Stimulated activated CD4-positive, alpha-beta T cell treated with anti-CD3 and anti-CD28 coated beads, Interleukin-15, amount 100 ng/mL, for 1 hour (primary cell): Measurements from ENCODE around the gene FUT7.

ENCODE experiments used
- DNase-seq, 2 donors: peaks; one replicate each; pipeline ENCODE4 v3.0.0-alpha.2; 2020; ENCODE audit warnings: low read depth in 1 of 2, low spot score in 1 of 2

The FUT7 gene

DNA sequence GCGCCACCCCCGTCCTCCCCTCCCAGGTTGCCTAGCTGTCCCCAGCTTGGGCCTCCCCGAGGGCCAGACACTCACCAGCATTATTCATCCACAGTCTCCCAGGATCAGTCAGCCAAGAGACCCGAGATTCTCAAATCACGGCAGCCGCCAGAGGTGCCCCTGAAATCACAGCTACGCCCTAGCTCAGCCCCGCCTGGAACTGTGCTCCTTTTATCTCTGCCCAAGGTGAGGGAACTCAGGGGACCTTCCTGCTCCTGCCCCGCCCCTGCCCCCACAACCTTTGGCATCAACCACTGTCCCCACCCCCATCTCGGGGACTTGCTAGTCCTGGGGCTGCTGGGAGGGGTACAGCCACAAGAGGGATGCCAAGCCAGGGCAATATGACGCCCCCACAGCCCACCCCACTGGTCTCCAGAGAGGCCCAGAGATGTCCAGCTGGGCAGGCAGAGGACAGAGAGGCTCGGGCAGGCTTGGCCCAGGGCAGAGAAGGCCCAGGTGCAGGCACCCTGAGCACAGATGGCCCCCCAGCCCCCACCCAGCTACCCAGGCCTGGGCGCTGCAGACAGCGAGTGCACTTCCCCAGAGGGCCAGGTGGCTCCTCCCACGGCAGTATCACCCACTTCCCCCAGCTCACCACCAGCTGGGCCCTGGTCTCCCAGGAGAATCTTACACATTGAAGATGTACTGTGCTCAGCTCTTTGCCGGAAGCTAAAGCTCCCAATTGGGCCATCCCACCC, at the start of gene FUT7:
TSS of gene FUT7 (minus strand) at position 185 of the 737 bp plus-strand sequence. CDS start at position 88, 97 bp downstream.
- no peak for DNase-seq

- DNase-seq = no peak
Measured at GRCh38 chr9:137080260-137081122, 48.6 kb upstream of the FUT7 start.

DNA sequence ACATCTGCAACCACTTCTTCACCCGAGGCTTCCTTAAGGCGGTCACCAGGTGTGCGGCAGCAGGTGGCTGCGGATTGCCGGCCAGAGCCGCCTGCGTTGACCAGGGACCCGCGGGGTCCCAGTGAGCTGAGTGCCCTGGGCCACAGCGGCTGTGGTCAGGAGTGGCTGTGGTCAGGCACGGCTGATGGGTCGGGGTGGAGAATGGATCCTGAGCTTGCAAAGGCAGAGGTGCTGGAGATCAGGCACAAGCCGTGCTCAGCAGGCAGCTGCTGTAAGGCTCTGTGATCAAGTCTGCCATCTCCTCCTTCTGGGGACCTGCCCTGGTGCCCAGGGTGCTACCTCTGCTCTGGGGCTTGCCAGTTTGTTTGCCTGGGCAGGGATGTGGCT, 47.5 kb upstream of the FUT7 start:
- no peak for DNase-seq

DNA sequence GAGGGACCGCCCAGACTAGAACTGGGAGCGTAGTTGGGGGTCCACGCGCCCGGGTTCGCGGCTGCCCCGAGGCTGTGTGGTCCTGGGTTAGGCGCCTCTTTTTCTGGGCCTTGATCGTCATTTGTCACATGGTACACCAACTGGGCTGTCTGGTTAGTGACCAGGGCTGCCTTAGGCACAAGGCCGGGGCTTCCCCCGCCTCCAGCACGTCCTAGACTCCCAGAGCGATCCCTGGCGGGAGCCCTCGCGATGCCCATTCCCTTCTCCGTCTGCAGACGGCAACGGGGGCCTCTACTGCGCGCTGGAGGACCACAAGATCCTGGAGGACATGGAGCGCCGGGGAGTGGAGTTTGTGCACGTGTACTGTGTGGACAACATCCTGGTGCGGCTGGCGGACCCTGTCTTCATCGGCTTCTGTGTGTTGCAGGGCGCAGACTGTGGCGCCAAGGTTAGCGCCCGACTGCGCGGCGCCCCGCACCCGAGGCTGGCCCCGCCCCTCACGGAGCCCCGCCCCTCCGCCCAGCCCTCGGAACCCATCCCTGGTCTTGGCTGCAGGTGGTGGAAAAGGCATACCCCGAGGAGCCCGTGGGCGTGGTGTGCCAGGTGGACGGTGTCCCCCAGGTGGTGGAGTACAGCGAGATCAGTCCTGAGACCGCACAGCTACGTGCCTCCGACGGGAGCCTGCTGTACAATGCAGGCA, 47.0 kb upstream of the FUT7 start:
- DNase-seq = no peak

DNA sequence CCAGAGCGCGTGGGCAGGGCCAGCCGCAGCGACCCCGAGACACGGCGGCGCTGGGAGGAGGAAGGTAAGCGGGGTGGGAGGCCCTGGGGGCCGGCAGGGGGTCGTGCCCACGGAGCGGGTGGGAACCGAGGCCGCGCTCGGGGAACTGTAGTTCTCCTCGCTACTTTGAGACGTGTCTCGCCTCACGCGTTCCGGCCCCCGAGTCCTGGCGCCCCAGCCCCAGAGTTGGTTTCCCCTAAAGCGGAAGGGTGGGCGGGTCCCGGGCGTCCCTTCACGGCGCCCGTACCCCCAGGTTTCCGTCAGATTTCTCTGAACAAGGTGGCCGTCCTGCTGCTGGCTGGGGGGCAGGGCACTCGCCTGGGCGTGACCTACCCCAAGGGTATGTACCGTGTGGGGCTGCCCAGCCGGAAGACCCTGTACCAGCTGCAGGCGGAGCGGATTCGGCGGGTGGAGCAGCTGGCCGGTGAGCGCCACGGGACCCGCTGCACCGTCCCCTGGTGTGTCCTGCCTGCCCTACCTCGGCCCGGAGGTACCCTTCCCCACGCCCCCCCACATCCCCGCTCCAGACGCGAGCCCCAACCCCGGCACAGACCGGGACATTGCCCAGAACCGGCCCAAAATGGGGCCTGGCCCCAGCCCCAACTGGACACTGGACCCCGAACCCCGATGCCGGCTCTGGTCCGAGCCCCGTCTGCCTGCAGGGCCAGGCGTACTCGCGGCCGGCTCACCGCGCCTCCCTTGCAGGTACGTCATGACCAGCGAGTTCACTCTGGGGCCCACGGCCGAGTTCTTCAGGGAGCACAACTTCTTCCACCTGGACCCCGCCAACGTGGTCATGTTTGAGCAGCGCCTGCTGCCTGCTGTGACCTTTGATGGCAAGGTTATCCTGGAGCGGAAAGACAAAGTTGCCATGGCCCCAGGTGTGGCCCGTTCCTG, 46.1 kb upstream of the FUT7 start:
- DNase-seq = peak in 1 of 2 donors; percentile 15

DNA sequence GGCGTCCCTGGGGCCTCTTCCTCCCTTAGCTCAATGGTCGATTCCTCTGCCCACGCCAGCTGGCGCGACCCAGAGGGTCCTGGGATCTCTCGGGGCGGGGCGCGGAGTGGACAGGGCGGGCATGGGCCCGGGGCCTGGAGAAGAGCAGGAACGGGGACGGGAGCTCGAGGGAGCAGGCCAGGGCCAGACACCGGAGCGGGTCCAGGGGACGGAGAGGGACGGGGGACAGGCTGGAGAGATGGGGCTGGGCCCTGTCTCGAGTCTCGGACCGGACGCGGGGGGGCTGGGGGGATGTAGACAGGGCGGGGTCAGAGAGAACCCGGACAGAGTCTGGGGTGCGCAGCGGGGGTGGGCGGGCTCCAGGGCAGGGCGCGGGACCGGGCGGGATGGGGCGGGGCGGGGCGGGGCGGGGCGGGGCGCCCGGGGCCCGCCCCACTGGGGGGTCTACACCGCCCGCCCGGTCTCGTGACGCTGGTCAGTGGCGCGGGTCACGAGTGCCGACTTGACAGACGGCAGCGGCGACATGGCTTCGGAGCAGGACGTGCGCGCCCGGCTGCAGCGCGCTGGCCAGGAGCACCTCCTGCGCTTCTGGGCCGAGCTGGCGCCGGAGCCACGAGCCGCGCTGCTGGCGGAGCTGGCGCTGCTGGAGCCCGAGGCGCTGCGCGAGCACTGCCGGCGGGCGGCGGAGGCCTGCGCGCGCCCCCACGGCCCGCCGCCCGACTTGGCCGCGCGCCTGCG, 45.3 kb upstream of the FUT7 start, which contains the start of gene UAP1L1:
TSS of gene UAP1L1 (plus strand) at position 508 of the 738 bp plus-strand sequence. CDS start at position 524, 16 bp downstream.
- DNase-seq = peak in 1 of 2 donors; percentile 15

DNA sequence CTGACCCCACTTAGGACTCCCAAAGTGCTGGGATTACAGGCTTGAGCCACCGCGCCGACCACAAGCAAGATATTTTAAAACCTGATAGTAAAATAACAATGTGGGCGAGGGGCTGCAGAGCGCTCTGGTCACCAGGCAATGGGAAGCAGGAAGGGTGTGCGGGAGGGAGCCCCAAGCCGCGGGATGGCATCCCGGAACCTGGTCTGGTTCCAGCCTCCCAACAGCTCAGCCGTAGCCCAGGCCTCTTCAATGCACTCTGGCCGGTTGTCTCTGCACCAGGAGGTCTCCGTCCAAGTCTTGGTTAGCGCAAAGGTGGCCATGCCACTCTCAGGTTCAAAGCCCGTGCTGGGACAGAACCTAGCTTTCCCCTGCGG, 44.7 kb upstream of the FUT7 start:
- DNase-seq = no peak

DNA sequence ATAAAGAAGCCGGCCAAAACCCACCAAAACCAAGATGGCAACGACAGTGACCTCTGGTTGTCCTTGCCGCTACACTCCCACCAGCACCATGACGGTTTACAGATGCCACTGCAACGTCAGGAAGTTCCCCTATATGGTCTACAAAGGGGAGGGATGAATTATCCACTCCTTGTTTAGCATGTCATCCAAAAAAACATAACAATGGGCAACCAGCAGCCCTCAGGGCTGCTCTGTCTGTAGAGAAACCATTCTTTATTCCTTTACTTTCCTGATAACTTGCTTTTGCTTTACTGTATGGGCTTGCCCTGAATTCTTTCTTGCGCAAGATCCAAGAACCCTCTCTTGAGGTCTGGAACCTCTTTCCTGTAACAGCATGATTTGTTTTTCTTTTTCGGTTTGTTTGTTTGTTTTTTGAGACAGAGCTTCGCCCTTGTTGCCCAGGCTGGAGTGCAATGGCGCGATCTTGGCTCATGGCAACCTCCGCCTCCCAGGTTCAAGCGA, 43.4 kb upstream of the FUT7 start:
- no peak for DNase-seq

DNA sequence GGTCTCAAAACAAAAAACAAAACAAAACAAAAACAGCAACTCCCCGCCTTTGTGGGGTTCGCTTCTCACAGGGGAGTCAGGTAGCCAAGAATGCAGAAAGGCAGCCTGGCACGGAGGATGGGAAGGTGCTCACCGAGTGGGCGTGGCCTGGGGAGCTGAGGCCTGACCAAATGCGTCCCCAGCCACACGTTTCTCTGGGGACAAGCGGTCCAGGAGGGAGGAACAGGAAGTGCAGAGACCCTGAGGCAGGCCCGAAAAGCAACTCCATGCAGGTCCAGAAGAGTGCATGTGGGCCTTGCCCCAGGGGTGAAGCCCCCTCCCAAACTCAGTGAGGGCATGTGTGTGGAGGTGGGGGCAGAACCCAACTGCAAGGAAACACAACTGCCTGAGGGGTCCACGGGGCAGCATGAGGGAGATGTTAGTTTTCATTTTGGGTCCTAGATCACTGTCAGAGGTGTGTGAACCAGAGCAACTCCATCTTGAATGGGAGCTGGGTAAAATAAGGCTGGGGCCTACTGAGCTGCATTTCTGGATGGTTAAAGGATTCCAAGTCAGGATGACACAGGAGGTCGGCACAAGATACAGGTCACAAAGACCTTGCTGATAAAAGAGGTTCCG, 42.9 kb upstream of the FUT7 start:
- no peak for DNase-seq

- DNase-seq = no peak
Measured at GRCh38 chr9:137073992-137074399, 42.1 kb upstream of the FUT7 start.

DNA sequence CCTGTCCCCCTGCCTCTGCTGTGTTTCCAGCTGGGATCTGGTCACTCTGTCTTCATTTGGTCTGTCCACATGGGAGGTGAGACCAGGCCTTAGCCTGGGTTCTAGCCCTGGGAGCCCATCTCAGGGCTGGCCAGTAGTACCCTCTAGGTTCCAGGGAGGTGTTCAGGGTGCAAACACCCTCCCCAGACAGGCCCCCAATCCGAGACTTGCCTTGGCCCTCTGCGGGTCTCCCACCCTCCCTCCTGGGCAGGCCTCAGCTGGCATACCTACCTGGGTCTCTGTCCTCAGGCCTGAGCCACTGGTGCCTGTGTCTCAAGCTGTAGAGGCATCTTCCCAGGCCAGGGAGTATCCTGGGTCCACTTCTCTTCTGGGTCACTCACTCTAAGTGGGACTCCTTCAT, 39.4 kb upstream of the FUT7 start:
- DNase-seq = no peak

DNA sequence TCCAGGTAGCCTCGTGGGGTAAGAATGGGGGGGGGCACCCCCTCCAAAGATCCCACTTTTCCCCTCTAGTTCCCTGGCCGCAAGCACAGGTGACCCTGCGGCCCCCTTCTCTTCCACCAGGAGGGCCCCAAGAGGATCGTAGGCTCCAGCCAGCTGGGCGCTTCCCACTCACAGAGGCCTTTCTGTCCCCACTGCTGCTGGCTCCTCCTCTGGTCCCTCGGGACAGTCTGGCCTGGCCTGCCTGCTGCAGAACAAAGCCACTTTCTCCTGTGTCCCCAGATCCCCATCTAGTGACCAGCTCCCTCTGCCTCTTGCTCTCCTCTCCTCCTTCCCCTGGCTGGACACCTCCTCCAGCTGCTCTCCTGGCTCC, 39.0 kb upstream of the FUT7 start:
- DNase-seq = no peak

- peak; percentile 65 to 69 for DNase-seq
Measured at GRCh38 chr9:137070201-137070905, 38.5 kb upstream of the FUT7 start, which contains the start of gene SAPCD2. Gene SAPCD2, minus strand, starts transcription at chr9:137070557. Its CDS starts 97 bp downstream, at chr9:137070460.

- no peak for DNase-seq
Measured at GRCh38 chr9:137069508-137070091, 37.7 kb upstream of the FUT7 start.

GRCh38 chr9:137068539-137069507, 36.9 kb upstream of the FUT7 start:
- DNase-seq = no peak

DNA sequence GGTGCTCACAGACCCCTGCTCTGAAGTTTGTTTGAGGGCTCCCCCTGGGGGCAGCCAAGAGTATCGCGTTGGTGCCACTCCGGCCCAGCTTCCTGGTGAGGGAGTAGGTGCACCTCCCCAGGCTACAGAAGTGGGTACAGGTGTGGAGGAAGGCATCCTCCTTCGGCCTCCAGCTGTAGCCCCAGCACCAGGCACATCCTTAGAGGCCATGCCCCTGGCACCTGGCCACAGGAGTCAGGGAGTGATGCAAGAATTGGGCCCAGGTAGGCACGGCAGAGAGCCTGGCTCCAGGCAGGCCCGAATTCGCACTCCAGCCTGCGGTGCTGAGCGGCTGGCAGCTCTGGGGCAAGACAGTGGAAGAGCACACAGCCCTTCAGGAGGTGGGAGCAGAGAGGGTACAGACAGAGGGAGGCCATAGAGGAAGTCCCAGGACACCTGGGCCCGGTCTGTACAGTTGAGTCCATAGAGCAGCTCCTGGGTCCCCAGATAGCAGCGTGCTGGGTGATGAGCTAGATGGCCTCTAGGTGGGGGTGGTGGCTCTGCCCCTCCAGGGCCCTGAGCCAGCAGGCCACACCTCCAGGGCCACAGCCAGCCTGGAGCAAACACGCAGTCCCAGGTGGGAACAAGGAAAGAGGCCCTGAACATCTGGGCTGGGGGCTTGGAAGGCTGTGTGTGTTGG, 36.1 kb upstream of the FUT7 start:
- peak; percentile 74 for DNase-seq
